Inferior parietal cortex (tissue), 1 donor: ENCODE data around the gene GORASP1.

Source experiments
- DNase-seq: peaks from one replicate; pipeline ENCODE4 v3.0.0-alpha.2; 2016; ENCODE audit errors: extremely low spot score

The GORASP1 gene

DNA sequence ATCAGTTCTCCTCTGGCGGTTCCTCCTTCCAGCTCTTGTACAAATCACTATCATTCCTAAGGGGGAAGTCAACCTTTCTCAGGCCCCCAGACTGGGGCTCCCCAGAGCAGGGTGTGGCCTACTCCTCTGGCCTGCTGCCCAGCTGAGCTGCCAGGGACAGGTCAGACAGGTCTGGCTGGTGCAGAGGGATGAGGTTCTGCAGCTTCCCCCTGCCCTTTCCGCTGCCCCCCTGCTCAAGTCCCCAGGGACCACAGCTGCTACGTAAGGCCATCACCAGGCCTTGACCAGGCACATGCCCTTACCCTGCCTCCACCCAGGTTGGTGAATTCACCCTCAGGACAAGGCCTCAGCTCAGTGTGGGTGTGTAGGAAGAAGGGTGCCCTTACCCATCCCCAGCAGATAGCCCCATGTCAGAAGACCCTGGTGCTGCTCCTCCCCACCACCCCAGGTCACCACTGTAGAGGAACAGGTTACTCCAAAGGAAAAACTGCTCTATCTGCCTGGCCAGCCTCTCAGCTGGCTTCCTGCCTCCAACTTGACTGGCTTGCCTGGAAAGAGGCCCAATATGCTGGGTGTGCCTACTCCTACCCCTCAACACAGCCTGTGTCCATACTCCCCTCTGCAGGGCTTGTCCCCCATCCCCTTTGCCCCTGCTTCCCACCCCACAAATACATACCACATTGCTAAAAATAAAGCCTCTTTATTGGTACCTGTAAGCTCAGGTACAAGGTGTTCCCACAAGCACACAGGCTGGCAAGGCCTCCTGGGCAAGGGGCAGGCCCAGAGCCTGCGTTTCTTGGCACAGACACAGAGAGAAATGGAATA lies 34.0 kb upstream of the GORASP1 start:
- DNase-seq = no peak

DNA sequence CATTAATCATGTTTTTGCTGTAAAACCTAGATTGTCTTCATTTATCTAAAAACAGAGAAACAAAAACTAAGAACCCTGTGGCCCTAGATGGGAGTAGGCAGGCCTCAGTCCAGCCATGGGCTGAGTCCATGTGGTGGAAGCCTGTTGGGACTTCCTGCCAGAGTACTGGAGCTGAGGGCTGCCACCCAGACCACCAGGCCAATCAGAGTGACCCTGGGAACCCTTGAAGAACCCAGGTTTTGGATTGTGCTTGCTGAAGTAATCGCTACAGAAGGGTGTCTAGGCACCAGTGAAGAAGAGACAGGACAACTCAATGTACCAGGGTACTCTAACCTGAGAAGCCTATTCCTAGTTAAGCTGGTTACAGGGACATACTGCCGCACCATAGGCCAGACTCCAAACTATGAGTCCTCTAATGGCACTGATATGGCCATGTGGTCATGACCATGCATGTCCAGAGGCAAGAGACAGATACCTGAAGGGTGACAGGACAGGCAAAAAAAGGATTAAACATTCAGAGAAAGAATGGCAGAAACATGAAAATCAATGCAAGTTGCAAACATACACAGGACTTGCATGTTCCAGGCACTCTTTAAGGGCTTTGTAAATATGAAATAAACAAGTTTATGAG lies 33.0 kb upstream of the GORASP1 start:
- no peak for DNase-seq

DNA sequence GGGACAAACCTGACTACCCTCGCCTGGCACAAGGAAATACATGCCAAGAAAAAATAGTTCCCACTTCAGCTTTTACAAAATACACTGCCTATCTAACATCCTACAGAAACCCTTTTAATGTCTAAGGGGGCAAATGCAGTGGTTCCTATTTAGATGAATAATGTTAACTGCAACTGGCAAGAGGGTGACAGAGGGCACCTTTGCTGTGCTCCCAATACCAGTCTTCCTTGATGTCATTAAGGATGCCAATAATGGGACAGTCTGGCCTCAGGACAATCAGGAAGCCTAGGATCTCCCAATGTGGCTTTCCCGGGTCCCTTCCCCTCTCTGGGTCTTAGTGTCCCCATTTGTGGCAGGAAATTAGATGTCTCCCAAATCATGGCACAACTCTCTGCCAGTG lies 32.0 kb upstream of the GORASP1 start:
- no peak for DNase-seq

DNA sequence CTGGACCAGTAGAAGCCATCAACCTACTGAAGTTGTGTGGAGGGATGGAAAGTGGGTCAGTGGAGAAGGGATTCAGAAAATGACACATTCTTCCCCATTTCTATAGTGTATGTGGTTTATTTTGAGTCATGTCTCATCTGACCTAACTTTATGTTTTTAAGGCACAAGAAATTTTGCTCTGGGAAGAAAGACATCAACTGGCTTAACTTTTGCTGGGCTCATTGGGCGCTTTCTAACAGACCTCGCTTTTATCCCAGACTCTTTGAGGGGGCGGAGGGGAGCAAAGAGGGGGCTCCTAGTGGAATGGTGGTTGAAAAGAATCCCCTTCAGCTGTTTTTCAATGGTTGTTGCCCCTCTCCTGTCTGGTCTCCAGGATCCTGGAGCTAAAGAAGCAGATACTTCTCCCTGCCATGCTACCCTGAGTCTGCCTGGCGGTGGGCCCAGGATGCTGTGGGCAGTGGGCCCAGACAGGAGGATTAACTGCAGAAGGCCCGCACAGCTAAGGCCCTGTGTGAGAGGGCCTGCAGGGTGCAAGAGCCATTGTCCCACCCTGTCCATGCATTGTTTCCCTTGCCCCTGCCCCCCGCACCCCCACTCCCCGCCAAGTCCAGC lies 31.5 kb upstream of the GORASP1 start:
- no peak for DNase-seq

DNA sequence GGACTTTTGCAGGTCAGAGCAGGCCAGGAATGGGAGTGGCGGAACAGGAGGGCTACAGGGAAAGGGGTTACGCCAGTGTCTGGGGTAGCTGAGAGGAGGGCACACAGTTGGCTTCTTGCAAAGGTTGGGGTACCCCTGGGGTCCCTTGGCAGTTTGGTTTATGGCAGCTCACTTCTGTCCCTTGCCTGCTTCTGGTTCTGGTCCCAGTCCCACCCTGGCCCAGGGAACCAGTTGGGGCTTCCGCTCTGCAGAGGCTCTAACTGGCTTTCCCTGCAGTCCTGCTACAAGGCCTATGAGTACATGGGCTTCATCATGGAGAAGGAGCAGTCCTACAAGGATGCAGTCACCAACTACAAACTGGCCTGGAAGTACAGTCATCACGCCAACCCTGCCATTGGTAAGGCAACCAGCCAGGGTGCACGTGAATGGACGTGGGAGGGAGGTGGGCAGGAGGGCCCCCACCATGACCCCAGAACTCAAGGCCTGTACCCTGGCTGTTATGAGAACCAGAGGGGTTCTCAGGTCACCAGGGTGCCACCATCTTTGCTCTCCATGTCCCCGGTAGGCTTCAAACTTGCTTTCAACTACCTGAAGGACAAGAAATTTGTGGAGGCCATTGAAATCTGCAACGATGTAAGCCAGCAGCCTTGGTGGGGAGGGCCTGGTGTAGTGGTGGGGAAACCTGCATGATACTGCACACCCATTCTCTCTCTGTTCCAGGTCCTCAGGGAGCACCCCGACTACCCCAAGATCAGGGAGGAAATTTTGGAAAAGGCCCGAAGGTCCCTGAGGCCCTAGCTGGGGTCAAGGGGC lies 30.8 kb upstream of the GORASP1 start:
- DNase-seq = no peak

DNA sequence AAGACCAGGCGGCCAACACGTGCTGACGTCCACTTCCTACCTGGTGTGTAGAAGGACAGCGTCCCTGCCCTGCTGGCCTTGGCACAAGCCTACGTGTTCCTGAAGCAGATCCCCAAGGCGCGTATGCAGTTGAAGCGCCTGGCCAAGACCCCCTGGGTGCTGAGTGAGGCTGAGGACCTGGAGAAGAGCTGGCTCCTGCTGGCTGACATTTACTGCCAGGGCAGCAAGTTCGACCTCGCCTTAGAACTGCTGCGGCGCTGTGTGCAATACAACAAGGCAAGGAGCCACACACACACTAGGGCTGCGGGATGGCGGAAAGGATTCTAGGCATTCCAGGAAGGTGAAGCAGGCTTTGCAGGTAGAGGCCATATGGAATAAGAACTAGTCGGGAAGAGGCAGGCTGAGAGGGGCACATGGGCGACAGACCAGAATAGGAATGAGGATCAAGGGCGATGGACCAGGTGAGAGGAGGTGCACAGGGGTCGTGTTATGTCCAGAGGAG lies 30.1 kb upstream of the GORASP1 start:
- DNase-seq = no peak

DNA sequence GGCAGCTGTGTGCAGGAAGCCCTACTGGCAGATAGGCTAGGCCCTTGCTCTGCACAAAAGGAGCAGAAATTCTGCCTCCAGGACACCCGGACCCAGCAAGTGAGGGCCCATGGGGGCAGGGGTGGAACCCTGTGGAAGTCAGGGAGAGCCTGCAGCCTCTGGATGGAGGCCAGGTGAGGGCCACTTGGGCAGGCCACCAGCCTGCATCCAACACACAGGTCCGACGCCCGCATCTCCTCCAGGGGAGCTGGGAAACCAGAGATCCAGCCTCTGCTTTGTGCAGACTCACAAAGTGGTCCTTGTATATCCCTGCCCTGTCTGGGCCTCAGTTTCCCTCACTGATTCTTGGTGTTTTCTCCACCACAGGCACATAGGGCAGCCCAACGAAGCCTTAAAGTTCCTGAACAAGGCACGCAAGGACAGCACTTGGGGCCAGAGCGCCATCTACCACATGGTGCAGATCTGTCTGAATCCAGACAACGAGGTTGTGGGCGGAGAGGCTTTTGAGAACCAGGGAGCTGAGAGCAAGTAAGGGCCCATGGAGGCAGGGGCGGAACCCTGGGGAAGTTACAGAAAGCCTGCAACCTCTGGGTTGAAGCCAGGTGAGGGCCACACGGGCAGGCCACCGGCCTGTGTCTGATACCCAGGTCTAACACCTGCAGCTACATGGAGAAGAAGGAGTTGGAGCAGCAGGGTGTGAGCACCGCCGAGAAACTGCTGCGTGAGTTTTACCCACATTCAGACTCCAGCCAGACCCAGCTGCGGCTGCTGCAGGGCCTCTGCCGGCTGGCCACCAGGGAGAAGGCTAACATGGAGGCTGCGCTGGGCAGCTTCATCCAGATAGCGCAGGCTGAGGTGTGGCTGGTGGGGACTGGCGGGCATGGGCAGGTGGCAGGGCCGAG lies 29.4 kb upstream of the GORASP1 start:
- DNase-seq = no peak

DNA sequence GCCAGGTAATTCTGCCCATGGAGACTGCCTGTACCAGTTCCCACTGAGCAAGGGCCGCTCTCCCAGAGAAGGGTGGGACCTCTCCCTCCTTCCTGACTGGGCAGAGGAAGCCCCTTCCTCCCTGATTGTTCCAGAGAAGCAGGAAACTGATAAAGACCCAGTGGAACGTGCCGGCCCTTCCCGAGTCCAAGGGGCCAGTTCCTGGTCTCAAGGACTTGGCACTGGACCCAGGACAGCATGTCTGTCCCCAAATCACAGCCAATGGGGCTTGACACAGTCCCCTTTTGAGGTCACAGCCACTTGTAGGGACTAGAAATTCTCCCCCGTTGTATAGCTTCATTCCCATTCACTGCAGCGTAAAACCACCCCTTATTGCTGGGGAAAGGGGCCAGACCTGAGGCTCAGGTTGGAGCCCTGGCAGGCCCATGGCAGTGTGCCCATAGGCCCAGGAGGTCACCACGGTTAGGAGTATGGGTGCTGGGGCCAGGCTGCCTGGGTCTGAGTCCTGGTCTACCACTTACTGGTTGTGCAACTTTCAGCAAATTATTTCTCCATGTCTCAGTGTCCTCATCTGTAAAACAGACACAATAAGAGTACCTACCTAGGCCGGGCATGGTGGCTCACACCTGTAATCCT lies 27.9 kb upstream of the GORASP1 start:
- DNase-seq = no peak

DNA sequence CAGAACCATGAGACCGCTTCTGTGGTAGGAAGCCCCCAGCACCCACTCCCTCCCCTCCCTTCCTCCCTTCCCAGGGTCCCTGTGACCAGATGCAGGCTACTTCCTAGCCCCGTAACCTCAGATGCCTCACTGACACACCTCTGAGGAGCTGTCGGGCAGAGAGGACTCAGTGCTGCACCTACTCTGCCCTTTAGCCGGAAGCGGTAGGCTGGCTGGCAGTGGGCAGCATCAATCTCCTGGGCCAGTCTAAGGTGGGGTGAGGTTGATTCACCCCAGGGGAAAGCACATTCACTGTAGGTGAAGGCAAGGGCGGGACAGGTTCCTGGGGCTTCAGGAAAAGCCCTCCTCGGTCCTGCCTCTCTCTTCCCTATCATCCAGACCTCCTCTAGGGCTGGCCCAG lies 26.9 kb upstream of the GORASP1 start:
- no peak for DNase-seq

DNA sequence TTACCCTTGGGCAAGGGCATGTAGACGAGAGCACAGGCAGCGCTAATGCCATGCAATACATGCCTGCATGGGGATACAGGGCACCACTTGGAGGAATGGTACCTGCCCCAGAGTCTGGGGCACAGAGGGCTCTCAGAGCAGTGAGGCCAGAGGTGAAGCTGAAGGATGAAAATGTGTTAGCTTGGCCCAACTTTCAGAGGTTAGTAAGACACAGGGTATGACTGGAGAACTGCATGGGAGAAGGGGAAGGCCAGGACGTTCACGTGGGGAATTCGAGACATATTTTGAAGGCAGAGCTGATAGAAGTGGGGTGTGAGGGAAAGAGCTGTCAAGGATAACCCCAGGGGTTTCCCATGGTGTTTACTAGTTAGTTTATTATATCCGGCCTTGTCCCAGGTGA lies 26.4 kb upstream of the GORASP1 start:
- DNase-seq = no peak

DNA sequence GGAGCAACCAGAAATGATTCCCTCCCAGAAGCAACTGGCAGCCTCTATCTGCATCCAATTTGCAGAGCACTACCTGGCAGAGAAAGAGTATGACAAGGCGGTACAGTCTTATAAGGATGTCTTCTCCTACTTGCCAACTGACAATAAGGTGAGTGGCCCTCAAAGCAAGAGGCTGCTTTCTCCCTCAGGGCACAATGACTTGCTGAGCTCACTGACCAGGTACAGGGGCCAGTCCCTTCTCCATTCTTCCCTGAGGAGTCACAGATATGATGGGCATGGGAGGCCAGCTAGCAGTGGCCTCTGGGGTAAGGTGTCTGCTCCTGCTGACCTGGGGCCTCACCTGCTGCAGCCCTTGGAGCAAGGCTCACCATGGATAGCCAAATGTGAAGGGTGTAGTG lies 25.7 kb upstream of the GORASP1 start:
- DNase-seq = no peak

DNA sequence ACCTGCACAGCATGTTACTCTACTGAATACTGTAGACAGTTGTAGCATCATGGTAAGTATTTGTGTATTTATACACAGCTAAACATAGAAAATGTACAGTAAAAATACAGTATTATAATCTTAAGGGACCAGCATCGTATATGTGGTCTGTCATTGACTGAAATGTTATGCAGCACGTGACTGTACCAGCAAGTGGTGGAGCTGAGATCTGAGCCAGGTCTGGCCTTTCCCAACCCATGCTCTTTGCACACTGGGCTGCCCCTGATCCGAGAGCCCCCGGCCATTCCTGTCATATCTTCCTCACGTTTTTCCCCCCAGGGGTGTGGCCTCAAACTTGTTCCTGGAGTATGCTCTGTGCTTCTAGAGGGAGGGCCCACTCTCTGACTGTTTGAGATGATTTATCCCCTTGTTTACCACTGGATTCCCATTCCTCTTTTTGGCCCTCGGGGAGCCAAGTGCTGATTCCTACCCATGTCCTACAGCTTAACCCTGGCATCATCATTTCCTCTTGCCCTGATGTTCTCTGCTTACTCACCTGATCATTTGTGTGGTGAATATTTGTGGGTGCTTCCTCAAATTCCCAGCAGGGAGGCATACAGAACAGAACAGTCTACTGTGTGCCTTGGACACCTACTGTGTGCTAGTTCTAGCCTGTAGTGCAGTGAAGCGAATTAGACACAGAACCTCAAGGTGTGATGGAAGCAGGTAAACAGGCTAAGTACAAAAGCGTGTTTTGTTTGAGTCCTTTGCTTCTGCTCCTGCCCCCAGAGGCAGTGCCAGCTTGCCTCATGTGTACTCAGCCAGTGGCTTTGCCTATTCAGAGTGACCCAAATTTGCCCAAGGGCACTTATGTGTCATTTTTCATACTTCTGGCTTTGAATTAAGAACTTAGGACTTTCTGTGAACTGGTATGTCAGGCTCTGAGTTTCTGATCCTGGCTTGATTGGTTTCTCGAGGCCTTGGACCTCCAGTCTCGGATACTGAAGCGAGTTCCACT lies 25.0 kb upstream of the GORASP1 start:
- DNase-seq = no peak

DNA sequence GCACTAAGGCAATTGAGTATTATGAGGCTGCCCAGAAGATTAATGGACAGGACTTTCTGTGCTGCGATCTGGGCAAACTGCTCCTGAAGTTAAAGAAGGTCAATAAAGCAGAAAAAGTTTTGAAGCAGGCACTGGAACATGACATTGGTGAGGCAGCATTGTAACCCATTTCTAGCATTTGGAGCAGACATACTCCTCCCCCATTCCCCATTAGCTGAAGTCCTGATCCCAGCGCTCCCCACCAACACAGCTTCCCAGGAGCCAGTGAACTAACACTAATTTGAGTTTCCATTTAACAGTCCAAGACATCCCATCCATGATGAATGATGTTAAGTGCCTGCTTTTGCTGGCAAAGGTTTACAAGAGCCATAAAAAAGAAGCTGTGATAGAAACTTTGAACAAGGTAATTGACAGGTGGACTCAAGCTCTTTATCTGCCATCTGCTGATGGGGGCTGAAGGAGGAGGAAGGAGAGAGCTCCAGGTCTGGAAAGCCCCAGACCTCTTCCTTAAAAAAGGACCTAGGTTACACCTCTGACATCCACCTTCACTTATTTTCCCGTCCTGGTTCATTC lies 23.4 kb upstream of the GORASP1 start:
- DNase-seq = no peak

DNA sequence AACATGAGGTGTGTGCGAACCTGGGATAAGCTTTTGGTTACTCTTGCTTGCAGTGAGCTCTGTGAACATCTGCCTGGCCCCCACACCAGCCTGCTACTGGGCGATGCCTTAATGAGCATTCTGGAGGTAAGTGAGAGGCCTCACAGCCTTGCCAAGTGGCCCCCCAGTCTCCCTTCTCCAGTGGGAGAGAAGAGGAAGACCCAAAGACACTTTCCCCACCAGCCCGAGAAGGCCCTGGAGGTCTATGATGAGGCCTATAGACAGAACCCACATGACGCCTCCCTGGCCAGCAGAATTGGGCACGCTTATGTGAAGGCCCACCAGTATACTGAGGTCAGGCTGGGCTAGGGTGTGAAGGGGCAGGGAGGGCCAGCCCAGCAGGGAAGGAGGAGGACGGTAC lies 22.6 kb upstream of the GORASP1 start:
- DNase-seq = no peak

DNA sequence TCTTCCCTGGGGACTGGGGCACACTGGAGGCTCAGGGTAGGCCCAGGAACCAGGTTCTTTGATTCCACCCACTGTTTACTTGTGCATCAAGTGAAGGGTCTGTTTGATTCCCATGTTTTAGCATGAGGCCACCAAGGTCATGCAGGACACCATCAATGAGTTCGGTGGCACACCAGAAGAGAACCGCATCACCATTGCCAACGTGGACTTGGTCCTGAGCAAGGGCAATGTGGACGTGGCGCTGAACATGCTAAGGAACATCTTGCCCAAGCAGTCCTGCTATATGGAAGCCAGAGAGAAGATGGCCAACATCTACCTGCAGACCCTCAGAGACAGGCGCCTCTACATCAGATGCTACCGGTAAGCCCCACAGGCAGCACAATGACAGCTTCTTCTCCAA lies 21.5 kb upstream of the GORASP1 start:
- DNase-seq = no peak

DNA sequence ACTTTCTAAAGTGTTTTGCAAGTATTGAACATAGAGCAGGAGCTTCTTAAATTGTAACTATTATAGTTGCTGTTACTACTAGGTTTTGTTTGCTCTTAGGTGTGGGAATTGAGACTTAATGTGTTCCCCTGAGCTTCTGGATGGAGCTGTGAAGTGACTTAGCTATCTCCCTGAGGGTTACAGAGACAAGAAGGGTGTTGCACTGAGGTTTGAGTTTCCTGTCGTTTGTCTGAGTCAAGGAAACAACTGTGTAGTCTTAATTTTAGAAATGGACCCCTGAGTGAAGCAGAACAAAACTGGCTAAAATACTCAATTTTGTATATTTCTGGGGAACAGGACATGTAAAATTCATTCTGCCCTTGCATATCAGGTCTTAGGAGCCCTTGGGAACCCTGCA lies 20.5 kb upstream of the GORASP1 start:
- DNase-seq = no peak

DNA sequence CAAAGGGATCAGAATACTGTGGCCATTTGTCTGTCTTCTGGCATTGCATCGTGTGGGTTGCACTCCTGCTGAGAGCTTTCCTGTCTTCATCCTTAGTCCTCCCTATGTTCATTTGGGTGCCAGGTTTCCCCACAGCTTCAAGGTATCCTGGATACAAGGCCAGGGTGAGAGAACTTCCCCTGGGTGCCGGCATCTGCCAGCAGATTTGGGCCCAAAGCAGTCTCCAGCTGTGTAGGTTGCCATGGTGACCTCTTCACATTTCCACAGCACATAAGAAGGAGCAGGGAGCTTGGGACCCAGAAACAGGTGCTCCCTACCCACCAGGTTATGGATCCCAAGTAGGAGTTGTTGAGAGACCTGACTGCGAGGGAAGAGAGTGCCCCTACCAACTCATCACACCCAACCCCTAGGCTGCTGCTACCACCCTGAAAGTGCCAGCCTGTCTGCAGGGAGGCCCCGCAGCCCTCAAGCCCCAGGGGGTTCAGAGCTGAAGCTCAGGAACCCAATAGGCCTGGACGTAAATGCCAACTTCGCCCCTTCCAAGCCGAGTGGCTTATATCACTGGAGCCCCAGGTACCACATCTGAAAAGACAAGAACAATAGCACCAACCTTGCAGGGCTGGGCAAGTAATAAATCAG lies 20.0 kb upstream of the GORASP1 start:
- no peak for DNase-seq

DNA sequence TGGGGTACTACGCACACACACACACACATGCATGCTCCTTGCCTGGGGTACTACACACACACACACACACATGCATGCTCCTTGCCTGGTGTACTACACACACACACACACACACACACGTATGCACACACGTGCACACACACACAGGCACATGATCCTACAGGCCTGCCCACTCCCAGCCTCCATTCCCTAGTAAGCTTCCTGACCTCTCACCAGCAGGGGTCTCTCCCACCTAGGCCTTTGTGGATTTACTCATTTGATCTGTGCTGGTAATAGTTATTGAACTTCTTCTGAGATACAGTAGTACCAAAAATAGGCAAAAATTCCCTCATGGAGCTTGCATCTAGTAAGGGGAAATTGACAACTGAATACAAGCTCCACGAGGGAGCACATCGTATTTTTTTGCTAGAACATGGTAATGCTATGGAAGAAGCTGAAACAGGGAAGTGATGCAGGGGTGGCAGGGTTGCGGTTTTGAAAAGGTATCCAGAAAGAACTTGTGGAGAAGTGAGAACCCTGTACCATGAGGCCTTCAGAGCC lies 19.2 kb upstream of the GORASP1 start:
- peak; percentile 57 for DNase-seq
